Activated CD4-positive, CD25-positive, alpha-beta regulatory T cell treated with anti-CD3 and anti-CD28 coated beads, Interleukin-2, amount 50 U/mL, for 72 hours (primary cell): Measurements from ENCODE around the gene SLC4A1.
A peak's percentile ranks its signal among the peaks of the same experiment; 100 is the strongest.

Experiments
- DNase-seq: peaks from one replicate; pipeline ENCODE4 v3.0.0; 2021

The SLC4A1 gene

DNA sequence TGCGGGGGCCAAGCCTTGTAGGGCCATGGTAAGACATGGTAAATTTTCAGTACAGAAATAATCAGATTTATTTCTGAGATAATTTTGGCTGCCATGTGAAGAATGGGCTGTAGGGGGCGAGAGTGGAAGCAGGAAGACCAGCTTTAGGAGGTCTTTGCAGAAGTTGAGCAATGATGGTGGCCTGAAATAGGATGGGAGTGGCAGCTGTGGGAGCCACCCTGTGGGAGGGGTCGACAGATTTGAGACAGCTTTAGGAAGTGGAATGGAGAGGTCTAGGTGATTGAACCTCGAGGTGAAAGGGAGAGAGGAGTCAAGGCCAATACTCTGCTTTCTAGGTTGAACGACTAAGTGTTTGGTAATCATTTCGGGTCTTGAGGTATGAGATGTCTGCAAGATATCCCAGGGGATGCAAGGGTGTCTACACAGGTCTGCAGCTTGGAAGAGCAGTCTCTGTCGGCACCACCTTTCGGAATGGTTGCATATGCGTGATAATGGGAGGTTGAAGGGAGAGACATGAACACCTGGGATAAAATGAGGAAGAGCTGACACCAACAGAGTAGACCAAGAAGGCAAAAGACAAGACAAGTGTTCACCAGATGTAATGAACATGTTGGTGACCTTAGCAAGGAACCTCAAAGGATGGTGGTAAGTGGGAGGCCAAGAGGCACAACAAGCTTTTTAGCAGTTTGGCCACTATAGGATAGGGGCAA, 64.0 kb downstream of the SLC4A1 start:
- DNase-seq: no peak

DNA sequence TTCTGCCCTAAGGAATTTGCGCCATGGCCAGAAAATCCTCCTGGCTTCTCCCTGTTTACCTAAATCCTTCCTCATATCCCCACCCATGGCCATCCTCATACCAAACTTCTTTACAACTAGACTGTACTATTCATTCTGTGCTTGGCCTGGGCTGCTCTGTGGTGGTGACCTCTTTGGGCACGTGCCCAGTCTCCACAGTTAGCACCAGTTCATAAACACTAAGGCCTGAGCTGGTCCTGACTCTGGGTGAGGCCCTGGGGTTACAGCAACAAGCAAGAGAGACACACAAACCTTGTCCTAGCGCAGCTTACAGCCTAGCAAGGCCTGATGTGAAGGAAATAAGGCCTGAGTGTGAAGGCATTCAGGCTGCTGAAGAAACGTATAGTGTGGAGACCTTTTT, 65.2 kb downstream of the SLC4A1 start:
- DNase-seq: no peak

DNA sequence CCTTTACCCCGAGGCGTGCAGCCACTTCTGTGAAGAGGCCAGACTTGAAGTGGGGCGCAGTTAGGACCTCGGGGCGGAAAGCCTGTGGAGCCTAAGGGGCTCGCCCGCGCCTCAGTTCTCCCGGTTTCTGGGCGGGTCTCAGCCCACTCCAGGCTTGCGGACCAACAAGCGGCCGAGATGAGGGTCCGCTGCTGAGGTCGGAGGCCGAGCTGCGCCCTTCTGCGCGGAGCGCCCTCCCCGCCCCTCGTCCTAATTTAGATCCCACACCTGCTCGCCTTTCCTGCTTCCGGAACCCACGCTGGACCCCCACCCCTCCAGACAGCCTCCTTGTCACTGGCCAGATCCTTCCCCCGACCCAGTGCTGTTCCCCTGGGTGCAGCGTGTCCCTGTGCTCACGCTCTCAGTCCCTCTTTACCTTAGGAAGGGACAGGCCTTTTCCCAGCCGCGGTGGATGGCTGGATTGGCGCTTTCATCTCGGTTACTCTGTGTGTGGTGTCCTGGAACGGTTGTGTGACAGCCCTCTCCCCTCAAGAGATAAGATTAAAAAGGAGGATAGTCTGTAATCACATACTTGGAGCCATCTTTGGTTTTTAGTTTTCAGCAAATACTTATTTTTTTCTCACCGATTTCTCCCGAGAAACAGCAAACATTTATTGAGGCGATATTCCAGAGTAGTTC, 67.3 kb downstream of the SLC4A1 start:
- no peak for DNase-seq

DNA sequence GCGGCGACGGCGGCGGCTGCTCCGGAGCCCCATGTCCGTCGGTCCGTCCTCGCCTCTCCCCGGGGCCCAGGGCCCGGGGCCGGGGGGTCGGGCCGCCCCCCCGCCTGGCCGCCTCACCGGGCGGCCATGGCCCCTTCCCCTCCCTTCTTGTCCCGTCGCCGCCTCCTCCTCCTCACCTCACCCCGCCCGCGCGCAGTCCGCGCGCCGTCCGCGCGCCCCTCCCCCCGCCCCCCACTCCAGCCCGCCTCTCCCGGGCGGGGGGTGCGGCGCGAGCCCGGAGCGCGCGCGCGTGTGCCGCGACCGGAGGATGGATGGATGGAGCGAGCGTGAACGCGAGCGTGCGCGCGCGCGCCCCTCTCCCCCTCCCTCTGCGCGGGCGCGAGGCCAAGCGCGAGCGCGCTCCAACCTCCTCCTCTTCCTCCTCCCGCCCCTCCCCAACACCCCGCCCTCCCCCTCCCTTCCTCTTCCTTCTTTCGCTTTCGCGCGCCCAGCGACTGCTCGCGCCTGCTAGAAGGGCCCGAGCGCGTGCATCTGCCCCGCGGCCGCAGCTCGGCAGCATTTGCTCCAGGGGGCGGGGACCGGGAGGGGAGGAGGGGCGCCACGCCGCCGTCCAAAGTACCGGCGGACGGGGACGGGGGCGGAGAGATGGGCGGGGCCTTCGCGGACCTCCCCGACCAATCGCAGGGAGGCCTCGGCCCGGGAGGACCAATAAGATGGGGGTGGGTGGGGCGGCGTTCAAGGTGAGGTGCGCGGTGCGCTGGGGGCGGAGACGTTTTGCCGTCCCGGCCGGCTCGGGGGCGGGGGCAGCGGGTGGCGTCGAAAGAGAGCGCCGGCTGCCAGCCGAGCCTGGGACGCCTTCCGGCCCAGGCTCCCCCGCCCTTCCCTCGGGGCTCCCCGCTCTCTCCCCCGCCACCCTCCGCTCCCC, 68.1 kb downstream of the SLC4A1 start, which contains the start of gene ATXN7L3:
Gene ATXN7L3 (minus strand): TSS at position 332 of the 925 bp plus-strand sequence. CDS start 1,814 bp downstream, outside the sequence.
- peak; percentile 99 for DNase-seq

DNA sequence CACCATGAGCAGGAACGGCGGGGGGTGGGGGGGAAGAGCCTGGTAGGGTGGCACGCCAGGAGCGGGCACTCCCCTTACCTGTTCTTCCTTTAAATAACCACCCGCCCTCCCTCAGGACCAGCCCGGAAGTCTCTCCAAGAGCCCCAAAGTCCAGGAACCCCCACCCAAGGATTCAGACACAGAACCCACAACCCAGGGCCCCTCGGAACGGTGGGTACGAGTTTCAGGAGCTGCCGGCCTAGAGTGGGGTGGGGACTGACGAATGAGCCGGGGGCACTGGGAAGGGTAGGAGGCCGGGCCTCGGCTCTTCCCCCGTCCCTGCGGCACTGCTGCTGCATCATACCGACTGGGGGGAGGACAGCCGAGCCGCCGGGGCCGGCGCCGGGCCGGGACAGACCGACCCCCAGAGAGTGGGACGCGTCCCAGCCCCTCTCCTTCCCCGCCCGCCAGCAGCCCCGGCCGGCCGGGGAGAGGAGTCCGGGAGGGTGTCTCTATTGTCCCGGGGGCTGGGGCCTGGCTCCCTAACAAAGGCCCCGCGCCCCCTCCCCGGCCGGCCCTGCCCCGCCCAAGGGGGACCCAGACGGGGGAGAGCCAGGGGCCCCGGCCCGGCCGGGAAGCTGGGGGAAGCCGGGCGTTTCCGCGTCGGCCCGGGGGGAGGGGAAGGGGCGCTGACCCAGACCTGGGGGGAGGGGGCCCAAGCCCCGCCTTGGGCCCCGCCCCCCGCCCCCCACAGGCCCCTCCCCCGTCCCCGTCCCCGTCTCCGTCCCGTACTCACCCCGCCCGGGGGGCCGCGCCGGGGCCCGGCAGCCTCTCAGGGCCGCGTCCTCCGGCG, 69.0 kb downstream of the SLC4A1 start:
- DNase-seq: peak; percentile 63
